GM12873 (cell line): ENCODE data around the gene TSPAN7.

Experiments
- TF ChIP-seq, protein P1 (sequence below): IDR thresholded peaks from 2 replicates; pipeline ENCODE4 v1.5.1; 2012; ENCODE audit warnings: low read depth, mild to moderate bottlenecking, moderate library complexity, low read length, control low read depth; ENCODE audit not compliant: insufficient read depth; ENCODE audit errors: missing control alignments

TSPAN7 gene

DNA sequence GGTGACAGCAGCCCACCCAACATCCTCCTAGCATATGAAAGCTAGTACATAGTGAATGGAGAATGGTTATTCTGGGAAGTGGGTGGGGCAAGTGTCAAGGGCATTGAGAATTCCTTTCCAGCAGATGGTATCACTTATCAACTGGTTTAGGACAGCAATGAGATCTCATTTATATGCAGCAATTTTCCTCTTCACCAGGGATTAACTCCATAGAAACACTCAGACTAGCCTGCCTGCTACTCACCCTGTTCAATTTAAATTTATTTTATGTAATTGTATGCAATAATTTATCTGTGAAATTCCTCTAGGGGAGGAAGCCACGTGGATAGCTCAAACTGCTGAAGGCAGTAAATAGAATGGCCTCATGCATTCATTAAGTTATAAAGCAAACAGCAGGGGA lies 138.4 kb downstream of the TSPAN7 start:
- TF ChIP-seq, protein P1, sequence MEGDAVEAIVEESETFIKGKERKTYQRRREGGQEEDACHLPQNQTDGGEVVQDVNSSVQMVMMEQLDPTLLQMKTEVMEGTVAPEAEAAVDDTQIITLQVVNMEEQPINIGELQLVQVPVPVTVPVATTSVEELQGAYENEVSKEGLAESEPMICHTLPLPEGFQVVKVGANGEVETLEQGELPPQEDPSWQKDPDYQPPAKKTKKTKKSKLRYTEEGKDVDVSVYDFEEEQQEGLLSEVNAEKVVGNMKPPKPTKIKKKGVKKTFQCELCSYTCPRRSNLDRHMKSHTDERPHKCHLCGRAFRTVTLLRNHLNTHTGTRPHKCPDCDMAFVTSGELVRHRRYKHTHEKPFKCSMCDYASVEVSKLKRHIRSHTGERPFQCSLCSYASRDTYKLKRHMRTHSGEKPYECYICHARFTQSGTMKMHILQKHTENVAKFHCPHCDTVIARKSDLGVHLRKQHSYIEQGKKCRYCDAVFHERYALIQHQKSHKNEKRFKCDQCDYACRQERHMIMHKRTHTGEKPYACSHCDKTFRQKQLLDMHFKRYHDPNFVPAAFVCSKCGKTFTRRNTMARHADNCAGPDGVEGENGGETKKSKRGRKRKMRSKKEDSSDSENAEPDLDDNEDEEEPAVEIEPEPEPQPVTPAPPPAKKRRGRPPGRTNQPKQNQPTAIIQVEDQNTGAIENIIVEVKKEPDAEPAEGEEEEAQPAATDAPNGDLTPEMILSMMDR = no peak

DNA sequence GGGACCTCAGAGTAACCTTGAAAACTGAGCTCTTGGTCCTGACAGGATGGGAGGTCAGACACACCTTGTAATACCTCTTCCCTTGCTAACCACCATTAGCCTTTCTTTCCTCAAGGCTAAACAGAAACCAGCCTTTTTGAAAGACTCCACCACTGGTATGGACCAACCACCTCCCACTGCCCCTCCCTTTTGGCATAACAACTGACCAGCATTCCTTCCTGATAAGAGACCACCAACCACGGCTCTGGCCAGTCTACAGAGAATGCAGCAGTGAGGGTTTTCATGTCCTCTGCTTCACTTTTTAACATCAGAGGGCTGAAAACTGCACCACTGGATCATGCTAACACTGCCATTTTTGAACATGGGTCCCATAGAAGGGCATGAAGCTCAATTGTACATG lies 139.7 kb downstream of the TSPAN7 start:
- TF ChIP-seq, protein P1 = no peak

DNA sequence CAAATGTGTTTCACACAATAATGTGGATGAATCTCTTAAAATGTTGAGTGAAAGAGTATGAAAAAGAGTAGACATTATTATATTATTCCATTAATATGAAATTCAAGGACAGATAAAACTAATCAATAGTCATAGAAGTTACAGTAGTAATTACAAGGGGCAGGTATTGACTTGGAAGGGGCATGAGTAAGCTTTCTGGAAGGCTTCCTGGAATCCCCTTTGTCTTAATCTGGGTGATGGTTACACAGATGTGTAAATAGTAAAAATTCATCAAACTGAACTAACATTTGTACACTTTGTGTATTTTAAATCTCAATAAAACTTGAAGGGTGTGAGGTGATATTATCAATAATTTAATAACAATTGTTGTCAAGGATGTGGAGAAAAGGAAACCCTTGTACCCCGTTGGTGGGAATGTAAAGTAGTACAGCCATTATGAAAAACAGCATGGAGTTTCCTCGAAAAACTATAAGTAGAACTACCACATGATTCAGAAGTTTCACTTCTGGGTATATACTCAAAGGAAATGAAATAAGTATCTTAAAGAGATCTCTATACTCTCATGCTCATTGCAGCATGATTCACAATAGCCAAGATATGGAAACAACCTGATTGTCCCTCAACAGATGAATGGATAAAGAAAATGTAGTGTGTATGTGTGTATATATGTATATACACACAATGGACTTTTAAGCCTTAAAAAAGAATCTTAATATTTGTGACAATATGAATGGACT lies 143.0 kb downstream of the TSPAN7 start:
- TF ChIP-seq, protein P1 = no peak

DNA sequence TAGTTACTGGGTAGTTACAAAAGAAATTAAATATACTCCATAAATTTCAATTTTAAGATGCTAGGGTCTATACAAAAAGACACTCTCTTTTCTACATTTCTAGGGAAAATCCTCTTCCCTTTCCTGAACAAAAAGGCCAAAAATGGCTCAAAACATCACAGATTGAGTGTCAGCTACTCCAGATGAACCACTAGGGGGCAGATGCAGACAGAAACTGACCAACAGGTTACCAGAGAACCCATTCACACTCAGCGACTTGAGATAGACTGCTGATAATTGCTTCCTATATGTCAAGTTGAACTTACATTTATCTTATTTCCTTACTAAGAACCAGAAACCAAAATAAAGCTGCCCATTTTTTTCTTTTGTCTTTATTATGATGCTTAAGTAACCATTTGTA lies 156.5 kb downstream of the TSPAN7 start:
- TF ChIP-seq, protein P1 = peak; percentile 76

DNA sequence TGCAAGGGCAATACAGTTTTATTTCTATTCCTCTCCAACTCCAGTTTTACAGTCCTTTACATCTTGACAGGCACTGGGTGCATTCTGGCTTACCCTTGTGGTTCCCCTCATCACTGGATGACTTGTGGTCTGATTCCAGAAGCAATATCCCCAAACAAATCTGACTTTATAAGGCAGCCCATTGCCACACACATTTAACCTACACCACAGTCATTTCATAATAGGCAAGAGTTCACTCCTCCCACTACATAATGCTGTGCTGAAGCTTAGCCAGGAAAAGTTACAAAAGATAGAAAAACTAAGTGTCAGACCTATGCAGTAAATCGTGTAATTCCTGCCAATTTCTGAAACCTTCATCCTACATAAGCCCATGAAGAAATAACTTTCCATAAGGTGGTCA lies 157.0 kb downstream of the TSPAN7 start:
- TF ChIP-seq, protein P1 = no peak

DNA sequence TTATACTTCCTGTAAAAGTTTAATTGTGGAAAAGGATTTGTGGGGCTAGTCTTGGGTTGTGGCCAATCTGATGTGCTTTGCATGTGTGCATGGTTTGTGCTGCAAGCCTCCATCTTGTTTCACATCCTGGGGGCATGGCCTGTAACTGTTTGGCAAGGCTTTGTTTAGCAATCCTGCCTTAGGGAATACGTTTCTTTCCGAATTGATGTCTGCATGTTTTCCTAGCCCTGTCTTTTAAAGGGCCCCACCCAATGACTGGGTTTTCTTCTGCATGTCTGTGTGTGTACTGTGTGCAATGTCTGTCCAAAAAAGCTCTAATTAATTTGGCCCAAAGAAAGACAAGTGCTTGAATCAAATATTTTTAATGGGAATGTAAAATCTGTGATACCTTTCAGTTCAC lies 165.3 kb downstream of the TSPAN7 start:
- TF ChIP-seq, protein P1 = no peak

DNA sequence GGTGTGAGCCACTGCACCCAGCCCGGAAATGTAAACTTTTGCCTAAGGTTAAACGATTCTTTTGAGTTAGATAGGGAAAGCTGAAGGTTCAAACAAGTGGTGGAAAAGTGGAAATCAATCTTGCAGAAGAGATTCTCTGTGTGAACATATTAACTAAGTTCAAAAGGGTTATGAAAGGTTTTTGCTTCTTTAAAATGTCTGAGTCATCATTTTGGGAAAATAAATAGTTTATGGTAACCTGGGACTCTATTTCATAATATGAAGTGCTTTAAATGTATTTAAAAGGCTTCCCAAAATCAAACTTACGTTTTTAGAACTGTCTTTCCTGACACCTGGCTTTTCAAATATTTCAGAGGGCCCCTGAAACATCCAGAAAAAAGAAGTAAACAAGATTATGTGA lies 166.3 kb downstream of the TSPAN7 start:
- TF ChIP-seq, protein P1 = no peak
